Measurements from ENCODE around the gene RIT2.
A peak's percentile ranks its signal among the peaks of the same experiment; 100 is the strongest.
"Not testable (repeated sequence)": the region's sequence is repeated elsewhere in the genome, so short reads cannot be mapped to it uniquely, and the experiment has no call there.

The RIT2 gene

GRCh38 chr18:42830936-42831335, 284.5 kb downstream of the RIT2 start:
- DNase-seq (ENCODE audit: low read depth) = no peak

GRCh38 chr18:42828881-42829280, 286.6 kb downstream of the RIT2 start:
- DNase-seq (ENCODE audit: low read depth) = no peak

GRCh38 chr18:42824178-42824577, 291.3 kb downstream of the RIT2 start:
- no peak for DNase-seq (ENCODE audit: low read depth)

GRCh38 chr18:42822711-42823110, 292.8 kb downstream of the RIT2 start:
- DNase-seq (ENCODE audit: low read depth) = no peak

GRCh38 chr18:42821492-42821891, 294.0 kb downstream of the RIT2 start:
- no peak for DNase-seq (ENCODE audit: low read depth)

- no peak for DNase-seq (ENCODE audit: low read depth)
Observed at GRCh38 chr18:42814618-42815017, 300.9 kb downstream of the RIT2 start.

- DNase-seq (ENCODE audit: low read depth) = no peak
Observed at GRCh38 chr18:42814184-42814583, 301.3 kb downstream of the RIT2 start.

- DNase-seq (ENCODE audit: low read depth) = no peak
Observed at GRCh38 chr18:42813570-42813969, 301.9 kb downstream of the RIT2 start.

GRCh38 chr18:42807887-42808286, 307.6 kb downstream of the RIT2 start:
- peak; percentile 5 for DNase-seq (ENCODE audit: low read depth)

- DNase-seq (ENCODE audit: low read depth) = no peak
Observed at GRCh38 chr18:42801706-42802105, 313.8 kb downstream of the RIT2 start.

- DNase-seq (ENCODE audit: low read depth) = no peak
Observed at GRCh38 chr18:42798606-42799170, 316.8 kb downstream of the RIT2 start.

- DNase-seq (ENCODE audit: low read depth) = not testable (repeated sequence)
Observed at GRCh38 chr18:42795213-42795789, 320.2 kb downstream of the RIT2 start.

- peak; percentile 2 for DNase-seq (ENCODE audit: low read depth)
Observed at GRCh38 chr18:42792731-42793130, 322.8 kb downstream of the RIT2 start.

GRCh38 chr18:42784632-42785031, 330.9 kb downstream of the RIT2 start:
- DNase-seq (ENCODE audit: low read depth) = no peak

GRCh38 chr18:42782929-42783328, 332.6 kb downstream of the RIT2 start:
- DNase-seq (ENCODE audit: low read depth) = no peak

GRCh38 chr18:42781298-42781815, 334.1 kb downstream of the RIT2 start:
- no peak for DNase-seq (ENCODE audit: low read depth)

- DNase-seq (ENCODE audit: low read depth) = no peak
Observed at GRCh38 chr18:42780171-42780570, 335.3 kb downstream of the RIT2 start.

- no peak for DNase-seq (ENCODE audit: low read depth)
Observed at GRCh38 chr18:42778445-42779042, 336.9 kb downstream of the RIT2 start.

GRCh38 chr18:42778024-42778423, 337.5 kb downstream of the RIT2 start:
- DNase-seq (ENCODE audit: low read depth) = no peak

GRCh38 chr18:42773870-42774269, 341.6 kb downstream of the RIT2 start:
- no peak for DNase-seq (ENCODE audit: low read depth)

- DNase-seq (ENCODE audit: low read depth) = no peak
Observed at GRCh38 chr18:42771936-42772335, 343.5 kb downstream of the RIT2 start.

- DNase-seq (ENCODE audit: low read depth) = no peak
Observed at GRCh38 chr18:42765302-42765701, 350.2 kb downstream of the RIT2 start.

GRCh38 chr18:42760290-42760689, 355.2 kb downstream of the RIT2 start:
- no peak for DNase-seq (ENCODE audit: low read depth)

- no peak for DNase-seq (ENCODE audit: low read depth)
Observed at GRCh38 chr18:42758852-42759251, 356.6 kb downstream of the RIT2 start.

All from non-pigmented ciliary epithelial cell (primary cell).